NB4 (cell line): ENCODE results near the gene KRT75.

ENCODE experiments used
- CTCF ChIP-seq: IDR thresholded peaks from one replicate; pipeline ENCODE4 v1.5.1; 2012; ENCODE audit warnings: low read depth, low read length
- MAX ChIP-seq: IDR thresholded peaks from 2 replicates; pipeline ENCODE4 v1.6.1; 2011; ENCODE audit warnings: low read depth, low read length
- MYC ChIP-seq: IDR thresholded peaks from 2 replicates; pipeline ENCODE4 v1.6.1; 2011; ENCODE audit warnings: low read depth, low read length
- POLR2A ChIP-seq: IDR thresholded peaks from 2 replicates; pipeline ENCODE4 v1.6.1; 2011; ENCODE audit warnings: mild to moderate bottlenecking; ENCODE audit not compliant: insufficient read length; ENCODE audit errors: extremely low read depth

- no peak for TF ChIP-seq CTCF
- TF ChIP-seq MYC: no peak
- no peak for TF ChIP-seq POLR2A
- TF ChIP-seq MAX: no peak
Measured at GRCh38 chr12:52391618-52392002, 42.6 kb downstream of the KRT75 start.
